K562 (cell line): ENCODE results near the gene SLC25A45. TPM values are rescaled to one million over a fixed set of nuclear protein-coding genes. Genes with fewer than 3 reads are reported as not detected.

Experiments used
- ARHGAP35 ChIP-seq: fragments of 450-650 bp; IDR thresholded peaks from 2 replicates; pipeline ENCODE4 v1.6.1; 2018; ENCODE audit not compliant: partially characterized antibody
- ARID1B ChIP-seq: fragments of 450-650 bp; IDR thresholded peaks from 2 replicates; pipeline ENCODE4 v1.6.1; 2016; ENCODE audit warnings: antibody characterized with exemption, mild to moderate bottlenecking, inconsistent platforms
- ARID4B ChIP-seq: sonication (generic); formaldehyde crosslinking; IDR thresholded peaks from 2 replicates; pipeline ENCODE4 v1.8.0; 2022; ENCODE audit warnings: mild to moderate bottlenecking, missing genetic modification reagents
- ATF4 ChIP-seq: fragments of 450-650 bp; formaldehyde crosslinking; IDR thresholded peaks from 2 replicates; pipeline ENCODE4 v1.4.0; 2022; ENCODE audit warnings: mild to moderate bottlenecking, moderate library complexity
- CXXC5 ChIP-seq: fragments of 250-450 bp; sonication (Bioruptor Pico); IDR thresholded peaks from 2 replicates; pipeline ENCODE4 v1.8.0; 2022; ENCODE audit warnings: inconsistent platforms, mild to moderate bottlenecking, moderate library complexity
- FOXK1 ChIP-seq: sonication (generic); formaldehyde crosslinking; IDR thresholded peaks from 2 replicates; pipeline ENCODE4 v1.8.0; 2022; ENCODE audit warnings: missing genetic modification reagents, mild to moderate bottlenecking, borderline replicate concordance
- JUN ChIP-seq, 2 experiments: sonication (generic) in 1 of 2; formaldehyde crosslinking in 1 of 2; IDR thresholded peaks; 2 replicates each; pipeline versions ENCODE4 v1.6.1 to v1.8.0; 2012 to 2022; ENCODE audit warnings: borderline replicate concordance in 2 of 2, mild to moderate bottlenecking in 2 of 2, improper control_type of control experiment in 1 of 2, low read depth in 1 of 2, low read length in 1 of 2, missing genetic modification reagents in 1 of 2
- JUNB ChIP-seq: fragments of 450-650 bp; formaldehyde crosslinking; conservative IDR thresholded peaks from 2 replicates; pipeline ENCODE4 v1.4.0; 2020; ENCODE audit warnings: mild to moderate bottlenecking
- MEF2D ChIP-seq: conservative IDR thresholded peaks from 2 replicates; pipeline ENCODE4 v1.6.1; 2016; ENCODE audit warnings: low read depth, missing genetic modification characterization, missing compliant biosample characterization
- POLR2G ChIP-seq: fragments of 200-400 bp; formaldehyde crosslinking; IDR thresholded peaks from 2 replicates; pipeline ENCODE4 v1.6.1; 2017; ENCODE audit warnings: low read depth, mild to moderate bottlenecking, antibody characterized with exemption, low read length, moderate library complexity
- RAD21 ChIP-seq, 2 experiments: fragments of 250-450 bp in 1 of 2; fragments of 450-650 bp in 1 of 2; sonication (Bioruptor Pico) in 1 of 2; formaldehyde crosslinking in 1 of 2; IDR thresholded peaks in 1 of 2; conservative IDR thresholded peaks in 1 of 2; 2 replicates each; pipeline versions ENCODE4 v1.4.0 to v1.8.0; 2020 to 2022; ENCODE audit warnings: mild to moderate bottlenecking in 2 of 2, moderate library complexity in 1 of 2
- SIN3A ChIP-seq, 2 experiments: fragments of 150-350 bp in 1 of 2; IDR thresholded peaks; 2 replicates each; pipeline ENCODE4 v1.6.1; 2011 to 2016; ENCODE audit warnings: borderline replicate concordance in 2 of 2, low read depth in 2 of 2, low read length in 2 of 2, mild to moderate bottlenecking in 2 of 2, moderate library complexity in 2 of 2; ENCODE audit not compliant: control insufficient read depth in 1 of 2
- SIRT6 ChIP-seq: IDR thresholded peaks from one replicate; pipeline ENCODE4 v1.6.1; 2012; ENCODE audit warnings: low read depth, mild to moderate bottlenecking, control low read depth, inconsistent platforms, low read length, moderate library complexity
- ZHX1 ChIP-seq: fragments of 150-350 bp; conservative IDR thresholded peaks from 2 replicates; pipeline ENCODE4 v1.6.1; 2014; ENCODE audit warnings: low read length
- ZNF212 ChIP-seq: fragments of 450-650 bp; formaldehyde crosslinking; IDR thresholded peaks from 2 replicates; pipeline ENCODE4 v1.4.0; 2020; ENCODE audit warnings: mild to moderate bottlenecking
- ZNF764 ChIP-seq: fragments of 250-450 bp; sonication (Bioruptor Pico); IDR thresholded peaks from 2 replicates; pipeline ENCODE4 v1.4.0; 2020; ENCODE audit warnings: low read depth, mild to moderate bottlenecking, moderate library complexity
- ZNF77 ChIP-seq: fragments of 250-450 bp; sonication (Bioruptor Pico); IDR thresholded peaks from 2 replicates; pipeline ENCODE4 v1.5.0; 2020
- polyA plus RNA-seq, 8 experiments: library from polyadenylated mRNA; depleted of rRNA in 4 of 8; stranded (reverse) in 5 of 8; unstranded in 3 of 8; fragments of >200 nt; fragmentation: Nextera tagmentation in 2 of 8; fragmentation: Illumina TruSeq in 1 of 8; extraction: Ambion mirVana in 2 of 8; extraction: Trizol in 1 of 8; gene quantifications; 2 replicates each; pipeline versions ENCODE4 v1.2.1 to v1.2.3, GENCODE V29; 2011 to 2014; ENCODE audit warnings: inconsistent platforms in 1 of 8, missing spikeins in 1 of 8
- total RNA-seq, 7 experiments: library from RNA; depleted of rRNA in 6 of 7; stranded (reverse); fragments of >200 nt in 6 of 7; fragmentation: Illumina TruSeq in 2 of 7; extraction: Trizol in 2 of 7; gene quantifications; 2 replicates each; pipeline versions ENCODE4 v1.2.1 to v1.2.3, GENCODE V29; 2011 to 2021; ENCODE audit warnings: low replicate concordance in 1 of 7

SLC25A45 gene
- total and polyA plus RNA-seq, 9 of the 15 experiments (the other 6 are each of a cell fraction or from before 2014, with no cell fraction given) = 0.15 to 2.3 (median 0.68) TPM

- TF ChIP-seq SIRT6 = peak; percentile 57
- no peak; the same call in 1 of the 2 replicates for TF ChIP-seq CXXC5 (CRISPR knock-in tag)
- peak; percentile 84 for TF ChIP-seq ZNF77 (CRISPR knock-in tag)
- peak; percentile 60; the same call in 1 of the 2 replicates for TF ChIP-seq POLR2G
- peak; percentile 76 for TF ChIP-seq ATF4 (CRISPR knock-in tag)
- TF ChIP-seq JUNB = no peak
- TF ChIP-seq ARHGAP35 = no peak
- no peak; the same call in 1 of the 2 replicates for TF ChIP-seq ZHX1
- TF ChIP-seq ZNF212 = 0 out of 2 replicates have a peak, but pooled peaks have one; percentile 17
- TF ChIP-seq FOXK1 (CRISPR knock-in tag) = no peak; the same call in 1 of the 2 replicates
- TF ChIP-seq ZNF764 (CRISPR knock-in tag) = peak; percentile 54; the same call in 1 of the 2 replicates
- TF ChIP-seq ARID4B (CRISPR knock-in tag) = peak; percentile 1; the same call in 1 of the 2 replicates
- no peak; the same call in 1 of the 2 replicates for TF ChIP-seq MEF2D
- TF ChIP-seq JUN (IDR thresholded peaks at IDR 0.05; ENCODE audit: borderline replicate concordance, low read depth, low read length) = 0 out of 2 replicates have a peak, but pooled peaks have one; percentile 5
- no peak for TF ChIP-seq JUN (CRISPR knock-in tag; IDR thresholded peaks at IDR 0.05; ENCODE audit: borderline replicate concordance)
- peak in 1 of 2 experiments; percentile 67; a peak in 2 of 4 replicates for TF ChIP-seq SIN3A (IDR thresholded peaks at IDR 0.05; ENCODE audit: borderline replicate concordance in 2 of 2, control insufficient read depth in 1 of 2, low read depth in 2 of 2, low read length in 2 of 2)
- TF ChIP-seq RAD21 (CRISPR knock-in tag; conservative IDR thresholded peaks at IDR 0.05 in 1 of 2, IDR thresholded peaks at IDR 0.05 in 1 of 2) = no peak; a peak in 2 of 4 replicates
- TF ChIP-seq ARID1B = no peak
Measured at GRCh38 chr11:65427691-65428577, 45.5 kb upstream of the SLC25A45 start (continued).
